Measurements from ENCODE around the gene PKM.

The PKM gene

GRCh38 chr15:72271221-72271620 is 40.2 kb upstream of the PKM start:
- H2BK15ac ChIP-seq (ENCODE audit: low read depth, poor library complexity, severe bottlenecking): no peak overlapping the region
- H3K27ac ChIP-seq (ENCODE audit: low read length, poor library complexity, severe bottlenecking): no peak overlapping the region
- no peak overlapping the region for H2AK5ac ChIP-seq (ENCODE audit: low read length, severe bottlenecking)
- no peak overlapping the region for H3K4ac ChIP-seq (ENCODE audit: low read depth in 1 of 2, low read length in 2 of 2)
- H2BK12ac ChIP-seq (ENCODE audit: low read length in 2 of 2): no peak overlapping the region
- H3K4me3 ChIP-seq (ENCODE audit: insufficient read depth in 1 of 2, low read depth in 1 of 2, low read length in 2 of 2): peak overlapping the region in 1 of 2 experiments; percentile 93
- 100% methylated on average over 2 of the region's 4 CpGs for WGBS
- H3K9me3 ChIP-seq (ENCODE audit: control insufficient read depth, low read length): no peaks in the 10 kb centered on the region
- H3K27me3 ChIP-seq (ENCODE audit: control insufficient read depth in 1 of 2, insufficient read depth in 1 of 2, low read length in 2 of 2): peaks cover 0 to 2% of the 10 kb centered on the region in 2 experiments
- H2BK5ac ChIP-seq (ENCODE audit: low read depth, low read length, poor library complexity, severe bottlenecking): no peak overlapping the region
- no peak overlapping the region for H3K14ac ChIP-seq (ENCODE audit: low read length in 2 of 2)
- H4K8ac ChIP-seq (ENCODE audit: low read length): no peak overlapping the region
- H4K91ac ChIP-seq (ENCODE audit: low read length): no peak overlapping the region
- H3K9ac ChIP-seq (ENCODE audit: low read length): peak overlapping the region; percentile 95
- H2AFZ ChIP-seq (ENCODE audit: low read depth, low read length): no peak overlapping the region
- H3K18ac ChIP-seq (ENCODE audit: low read depth in 1 of 2, low read length in 2 of 2): no peak overlapping the region
- peaks cover 3% of the 10 kb centered on the region for H3K4me1 ChIP-seq (ENCODE audit: control insufficient read depth, insufficient read depth, low read depth, low read length)
- H3K79me1 ChIP-seq (replicated peaks; ENCODE audit: low read length, poor library complexity, severe bottlenecking): peaks cover 27% of the 10 kb centered on the region
- no peak for DNase-seq
- no peak overlapping the region for H3K23ac ChIP-seq (ENCODE audit: low read length in 2 of 2)
- H2BK120ac ChIP-seq (ENCODE audit: low read depth, low read length): no peak overlapping the region
- peak overlapping the region; percentile 8 for H3K4me2 ChIP-seq (ENCODE audit: low read length, poor library complexity, severe bottlenecking)
- H3K36me3 ChIP-seq (ENCODE audit: control insufficient read depth in 1 of 2, insufficient read depth in 2 of 2, low read depth in 1 of 2, low read length in 2 of 2): peaks cover 13 to 43% of the 10 kb centered on the region in 2 experiments

DNA sequence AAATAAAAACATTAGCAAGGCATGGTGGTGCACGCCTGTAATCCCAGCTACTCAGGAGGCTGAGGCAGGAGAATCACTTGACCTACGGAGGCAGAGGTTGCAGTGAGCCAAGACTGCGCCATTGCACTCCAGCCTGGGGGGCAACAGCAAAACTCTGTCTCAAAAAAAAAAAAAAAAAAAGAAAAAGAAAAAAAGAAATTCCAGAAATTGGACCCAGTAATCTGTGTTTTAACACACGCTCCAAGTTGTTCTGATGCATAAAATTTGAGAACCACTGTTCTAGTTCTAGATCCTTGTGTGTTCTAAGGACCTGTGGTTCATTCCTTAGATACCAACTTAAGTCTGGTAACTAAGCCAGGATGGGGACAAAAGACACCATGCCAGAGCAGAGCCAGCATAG is 38.7 kb upstream of the PKM start:
- Histone ChIP-seq H2BK15ac (ENCODE audit: low read depth, poor library complexity, severe bottlenecking) (no peak overlapping the region), H3K4me3 (ENCODE audit: insufficient read depth in 1 of 2, low read depth in 1 of 2, low read length in 2 of 2) (no peak overlapping the region), H4K8ac (ENCODE audit: low read length) (no peak overlapping the region), H2AK5ac (ENCODE audit: low read length, severe bottlenecking) (no peak overlapping the region), H3K9me3 (ENCODE audit: control insufficient read depth, low read length) (no peaks in the 10 kb centered on the region), H3K18ac (ENCODE audit: low read depth in 1 of 2, low read length in 2 of 2) (no peak overlapping the region), H2BK120ac (ENCODE audit: low read depth, low read length) (no peak overlapping the region), H2BK5ac (ENCODE audit: low read depth, low read length, poor library complexity, severe bottlenecking) (no peak overlapping the region), H3K36me3 (ENCODE audit: control insufficient read depth in 1 of 2, insufficient read depth in 2 of 2, low read depth in 1 of 2, low read length in 2 of 2) (peaks cover 22 to 58% of the 10 kb centered on the region in 2 experiments), H3K27ac (ENCODE audit: low read length, poor library complexity, severe bottlenecking) (no peak overlapping the region), H2BK12ac (ENCODE audit: low read length in 2 of 2) (no peak overlapping the region), H3K4ac (ENCODE audit: low read depth in 1 of 2, low read length in 2 of 2) (no peak overlapping the region), H3K27me3 (ENCODE audit: control insufficient read depth in 1 of 2, insufficient read depth in 1 of 2, low read length in 2 of 2) (no peaks in the 10 kb centered on the region), H3K23ac (ENCODE audit: low read length in 2 of 2) (no peak overlapping the region), H3K9ac (ENCODE audit: low read length) (no peak overlapping the region), H4K91ac (ENCODE audit: low read length) (no peak overlapping the region), H2AFZ (ENCODE audit: low read depth, low read length) (no peak overlapping the region), H3K4me1 (ENCODE audit: control insufficient read depth, insufficient read depth, low read depth, low read length) (peaks cover 3% of the 10 kb centered on the region), H3K79me1 (replicated peaks; ENCODE audit: low read length, poor library complexity, severe bottlenecking) (peaks cover 31% of the 10 kb centered on the region), H3K14ac (ENCODE audit: low read length in 2 of 2) (no peak overlapping the region), H3K4me2 (ENCODE audit: low read length, poor library complexity, severe bottlenecking) (no peak overlapping the region)
- no peak for DNase-seq
- WGBS: 100% methylated on average over 4 of the region's 4 CpGs

DNA sequence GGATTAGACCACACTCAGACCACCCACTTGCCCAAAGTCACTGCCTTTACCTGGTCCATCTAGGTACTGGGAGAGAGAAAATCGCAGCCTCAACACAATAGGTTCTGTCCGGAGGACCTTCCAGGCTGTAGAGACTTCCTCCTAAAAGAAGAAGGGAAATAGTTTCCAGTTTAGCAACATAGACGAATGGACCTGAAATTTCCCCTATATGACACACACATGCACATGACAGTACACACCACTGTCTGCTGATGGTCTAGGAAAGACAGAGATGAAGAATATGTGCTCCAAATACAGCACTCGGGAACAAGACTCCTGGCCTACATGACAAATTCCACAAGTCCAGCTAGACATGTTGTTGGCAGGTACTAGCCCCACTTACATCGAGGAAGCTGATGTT is 34.0 kb upstream of the PKM start:
- Histone ChIP-seq H3K4me1 (ENCODE audit: control insufficient read depth, insufficient read depth, low read depth, low read length) (peaks cover 1% of the 10 kb centered on the region), H3K27ac (ENCODE audit: low read length, poor library complexity, severe bottlenecking) (no peak overlapping the region), H3K4me3 (ENCODE audit: insufficient read depth in 1 of 2, low read depth in 1 of 2, low read length in 2 of 2) (no peak overlapping the region), H2AFZ (ENCODE audit: low read depth, low read length) (no peak overlapping the region), H3K9ac (ENCODE audit: low read length) (no peak overlapping the region), H3K14ac (ENCODE audit: low read length in 2 of 2) (no peak overlapping the region), H2BK15ac (ENCODE audit: low read depth, poor library complexity, severe bottlenecking) (no peak overlapping the region), H4K8ac (ENCODE audit: low read length) (no peak overlapping the region), H3K9me3 (ENCODE audit: control insufficient read depth, low read length) (no peaks in the 10 kb centered on the region), H2AK5ac (ENCODE audit: low read length, severe bottlenecking) (no peak overlapping the region), H3K79me1 (replicated peaks; ENCODE audit: low read length, poor library complexity, severe bottlenecking) (peaks cover 24% of the 10 kb centered on the region), H3K4me2 (ENCODE audit: low read length, poor library complexity, severe bottlenecking) (no peak overlapping the region), H3K36me3 (ENCODE audit: control insufficient read depth in 1 of 2, insufficient read depth in 2 of 2, low read depth in 1 of 2, low read length in 2 of 2) (peaks cover 33 to 97% of the 10 kb centered on the region in 2 experiments), H3K18ac (ENCODE audit: low read depth in 1 of 2, low read length in 2 of 2) (no peak overlapping the region), H3K4ac (ENCODE audit: low read depth in 1 of 2, low read length in 2 of 2) (no peak overlapping the region), H2BK12ac (ENCODE audit: low read length in 2 of 2) (no peak overlapping the region), H3K27me3 (ENCODE audit: control insufficient read depth in 1 of 2, insufficient read depth in 1 of 2, low read length in 2 of 2) (no peaks in the 10 kb centered on the region), H4K91ac (ENCODE audit: low read length) (no peak overlapping the region), H2BK120ac (ENCODE audit: low read depth, low read length) (no peak overlapping the region), H2BK5ac (ENCODE audit: low read depth, low read length, poor library complexity, severe bottlenecking) (no peak overlapping the region), H3K23ac (ENCODE audit: low read length in 2 of 2) (no peak overlapping the region)
- WGBS: 95% methylated on average over 3 of the region's 5 CpGs
- no peak for DNase-seq

GRCh38 chr15:72252663-72253299 is 21.8 kb upstream of the PKM start:
- no peak overlapping the region for H2BK12ac ChIP-seq (ENCODE audit: low read length in 2 of 2)
- H3K23ac ChIP-seq (ENCODE audit: low read length in 2 of 2): no peak overlapping the region
- WGBS: 98% methylated on average over 7 of the region's 10 CpGs
- no peak overlapping the region for H3K14ac ChIP-seq (ENCODE audit: low read length in 2 of 2)
- H3K4me2 ChIP-seq (ENCODE audit: low read length, poor library complexity, severe bottlenecking): no peak overlapping the region
- no peak overlapping the region for H2AFZ ChIP-seq (ENCODE audit: low read depth, low read length)
- H2BK15ac ChIP-seq (ENCODE audit: low read depth, poor library complexity, severe bottlenecking): no peak overlapping the region
- H3K27me3 ChIP-seq (ENCODE audit: control insufficient read depth in 1 of 2, insufficient read depth in 1 of 2, low read length in 2 of 2): no peaks in the 10 kb centered on the region
- peaks cover 38 to 96% of the 10 kb centered on the region in 2 experiments for H3K36me3 ChIP-seq (ENCODE audit: control insufficient read depth in 1 of 2, insufficient read depth in 2 of 2, low read depth in 1 of 2, low read length in 2 of 2)
- peaks cover 6% of the 10 kb centered on the region for H3K79me1 ChIP-seq (replicated peaks; ENCODE audit: low read length, poor library complexity, severe bottlenecking)
- H3K9me3 ChIP-seq (ENCODE audit: control insufficient read depth, low read length): no peaks in the 10 kb centered on the region
- no peak overlapping the region for H2AK5ac ChIP-seq (ENCODE audit: low read length, severe bottlenecking)
- H3K18ac ChIP-seq (ENCODE audit: low read depth in 1 of 2, low read length in 2 of 2): no peak overlapping the region
- H2BK120ac ChIP-seq (ENCODE audit: low read depth, low read length): no peak overlapping the region
- no peak overlapping the region for H3K9ac ChIP-seq (ENCODE audit: low read length)
- no peaks in the 10 kb centered on the region for H3K4me1 ChIP-seq (ENCODE audit: control insufficient read depth, insufficient read depth, low read depth, low read length)
- no peak overlapping the region for H2BK5ac ChIP-seq (ENCODE audit: low read depth, low read length, poor library complexity, severe bottlenecking)
- no peak for DNase-seq
- H3K27ac ChIP-seq (ENCODE audit: low read length, poor library complexity, severe bottlenecking): no peak overlapping the region
- H3K4me3 ChIP-seq (ENCODE audit: insufficient read depth in 1 of 2, low read depth in 1 of 2, low read length in 2 of 2): no peak overlapping the region
- H4K8ac ChIP-seq (ENCODE audit: low read length): no peak overlapping the region
- no peak overlapping the region for H4K91ac ChIP-seq (ENCODE audit: low read length)
- H3K4ac ChIP-seq (ENCODE audit: low read depth in 1 of 2, low read length in 2 of 2): no peak overlapping the region

All from mesenchymal stem cell (in vitro differentiated cells and primary cell).